NCI-H2029 treated with DMSO at 0.1 percent for 48 hours (cell line): Measurements from ENCODE around the gene KCNQ5.
"Not testable (repeated sequence)": the region's sequence is repeated elsewhere in the genome, so short reads cannot be mapped to it uniquely, and the experiment has no call there.

Source experiments
- DNase-seq: peaks from one replicate; lab custom pipeline; 2025; lab: John Stamatoyannopoulos, UW

The KCNQ5 gene

GRCh38 chr6:72844614-72845013 is 222.8 kb downstream of the KCNQ5 start:
- no peak for DNase-seq

DNA sequence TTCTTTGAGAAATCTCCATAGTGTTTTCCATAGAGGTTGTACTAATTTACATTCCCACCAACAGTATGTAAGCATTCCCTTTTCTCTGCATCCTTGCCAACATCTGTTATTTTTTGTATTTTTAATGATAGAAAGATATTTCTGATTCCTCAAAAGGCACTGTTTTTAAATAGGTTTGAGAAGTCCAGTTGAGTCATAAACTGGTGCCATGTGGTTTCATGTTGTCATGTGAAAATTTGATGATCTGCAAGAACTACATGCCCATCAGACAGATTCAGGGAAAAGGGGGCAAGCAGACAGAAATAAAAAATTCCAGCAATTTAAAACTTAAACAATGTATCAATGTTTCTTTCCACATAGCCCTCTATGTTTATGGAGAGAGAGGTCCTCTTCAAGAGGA is 227.5 kb downstream of the KCNQ5 start:
- DNase-seq, result no peak

DNA sequence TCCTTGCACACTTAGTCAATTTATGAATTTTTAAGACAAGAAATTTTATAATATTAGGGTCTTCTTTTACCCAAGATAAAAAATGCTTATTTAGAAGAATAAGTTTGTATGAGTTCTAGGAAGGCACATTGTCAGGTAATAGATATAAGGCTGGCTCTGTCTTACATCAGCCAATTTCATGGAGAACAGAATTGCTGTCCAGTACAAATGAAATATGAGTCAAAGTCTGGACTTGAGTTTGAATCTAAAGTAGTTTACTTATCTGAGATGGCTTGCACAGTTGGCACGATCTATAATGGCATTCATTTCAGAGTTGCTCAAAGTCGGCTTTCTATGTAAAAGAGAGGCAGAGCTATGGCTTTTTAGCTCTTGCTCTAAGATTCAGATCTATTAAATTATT is 228.2 kb downstream of the KCNQ5 start:
- DNase-seq, result no peak

DNA sequence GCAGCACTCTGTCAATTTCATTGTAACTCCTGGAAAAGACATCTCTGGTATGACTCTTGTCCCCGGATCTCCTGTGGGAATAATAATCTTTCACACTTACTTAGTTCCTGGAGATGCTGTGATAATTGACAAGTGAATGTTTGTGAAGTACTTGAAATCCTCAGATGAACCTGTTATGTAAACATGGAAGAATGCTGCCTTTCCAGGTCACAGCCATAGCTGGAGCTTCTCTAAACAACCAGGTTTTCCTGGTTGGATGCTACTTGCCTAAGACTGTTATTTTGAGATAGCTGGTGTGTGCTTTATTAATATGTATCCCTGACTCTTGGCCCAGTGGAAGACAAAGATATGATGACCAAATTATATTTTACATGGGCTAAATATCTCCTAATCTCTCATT is 228.6 kb downstream of the KCNQ5 start:
- peak; percentile 76 for DNase-seq

- no peak for DNase-seq
Measured at GRCh38 chr6:72855471-72855870, 233.6 kb downstream of the KCNQ5 start.

- DNase-seq, result no peak
Measured at GRCh38 chr6:72856801-72857200, 234.9 kb downstream of the KCNQ5 start.

GRCh38 chr6:72857791-72858585 is 236.1 kb downstream of the KCNQ5 start:
- no peak for DNase-seq

DNA sequence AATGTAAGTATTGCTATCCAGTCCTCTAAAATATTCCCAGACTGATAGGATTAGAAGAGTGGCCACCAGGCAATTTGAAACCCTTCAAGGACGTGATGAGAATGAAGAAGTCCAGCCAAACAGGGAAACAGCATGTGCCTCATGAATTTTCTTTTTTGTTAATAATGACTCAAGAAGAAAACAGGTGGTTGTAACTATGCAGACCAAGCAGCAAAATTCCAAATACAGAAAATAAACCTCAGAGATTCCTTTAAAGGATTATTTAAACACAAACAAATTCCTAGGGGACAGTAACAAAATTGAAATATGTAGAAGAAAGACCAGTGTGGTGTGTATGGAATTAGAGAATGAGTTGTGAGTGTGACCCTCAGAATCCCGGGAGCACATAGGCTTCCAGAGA is 239.2 kb downstream of the KCNQ5 start:
- no peak for DNase-seq

GRCh38 chr6:72861935-72862432 is 240.1 kb downstream of the KCNQ5 start:
- DNase-seq, result no peak

DNA sequence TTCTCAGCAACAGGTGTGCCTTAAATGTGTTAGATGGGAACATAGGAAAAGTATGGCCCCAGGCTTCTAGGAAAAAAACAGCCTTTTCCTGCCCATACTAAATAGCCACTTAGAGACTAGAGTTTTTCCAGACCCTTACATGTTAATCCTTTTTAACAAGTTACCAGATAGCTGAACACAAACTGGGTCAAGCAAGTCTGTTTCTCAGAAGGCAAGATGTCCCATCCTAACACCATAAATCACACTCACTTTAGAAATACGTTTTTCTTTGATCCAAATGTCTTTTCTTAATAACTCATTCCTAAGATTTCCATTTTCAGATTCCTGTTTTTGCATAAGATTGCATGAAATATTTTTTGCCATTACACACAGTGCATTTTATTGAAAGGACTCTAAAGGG is 241.3 kb downstream of the KCNQ5 start:
- no peak for DNase-seq

DNA sequence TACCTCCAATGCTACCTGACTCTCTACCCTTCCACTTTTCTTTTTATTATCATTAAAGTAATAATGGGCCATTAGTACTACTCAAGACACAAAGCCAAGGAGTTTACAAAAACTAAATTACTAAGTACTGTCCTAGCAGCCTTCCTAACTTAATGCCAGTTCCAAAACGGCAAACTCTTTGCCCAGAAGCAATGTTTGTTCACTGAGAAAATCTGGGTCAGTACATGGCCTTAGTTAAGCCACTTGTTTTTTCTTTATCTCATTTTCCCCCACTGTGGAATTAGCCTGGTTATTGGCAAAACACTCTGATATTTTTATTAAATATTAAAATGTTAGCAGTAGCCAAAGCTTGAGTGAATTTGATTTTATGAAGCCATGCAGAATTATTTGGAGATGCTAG is 242.4 kb downstream of the KCNQ5 start:
- no peak for DNase-seq

DNA sequence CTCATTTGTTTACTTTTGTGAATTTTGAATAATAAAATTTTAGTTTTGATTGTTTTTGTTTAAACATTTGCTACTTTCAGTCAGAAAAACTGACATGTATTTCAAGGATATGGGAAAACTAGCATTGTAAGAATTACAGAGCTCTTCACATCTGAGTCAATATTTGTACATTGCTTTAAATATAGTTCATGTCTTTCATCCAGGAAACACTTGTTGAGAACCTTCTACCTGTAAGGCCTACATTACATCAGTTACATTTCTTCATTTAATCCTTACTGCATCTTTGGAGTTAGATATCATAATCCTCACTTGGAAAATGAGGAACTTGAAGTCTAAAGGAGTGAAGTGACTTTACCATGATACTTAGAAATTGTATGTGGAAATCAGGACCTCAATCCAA is 242.9 kb downstream of the KCNQ5 start:
- peak; percentile 23 for DNase-seq

DNA sequence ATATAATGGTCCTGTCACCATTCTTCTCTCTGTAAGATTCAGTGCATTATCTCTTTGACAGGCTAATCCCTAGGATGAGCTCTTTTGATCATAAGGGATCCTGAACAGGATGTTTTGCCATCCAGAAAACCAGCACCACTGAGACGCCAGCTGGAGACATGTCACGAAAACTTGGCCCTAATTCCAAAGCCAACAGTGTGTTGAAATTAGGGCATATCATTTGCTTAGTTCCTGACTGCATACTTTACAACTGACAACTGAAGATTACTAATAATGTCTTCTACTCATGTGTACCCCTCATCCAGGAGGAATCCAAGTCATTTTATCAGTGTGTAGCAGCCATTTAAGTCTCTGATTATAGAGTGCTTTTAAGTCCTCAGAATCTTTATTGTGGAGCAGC is 243.6 kb downstream of the KCNQ5 start:
- DNase-seq, result no peak

- DNase-seq, result no peak
Measured at GRCh38 chr6:72869621-72870020, 247.8 kb downstream of the KCNQ5 start.

DNA sequence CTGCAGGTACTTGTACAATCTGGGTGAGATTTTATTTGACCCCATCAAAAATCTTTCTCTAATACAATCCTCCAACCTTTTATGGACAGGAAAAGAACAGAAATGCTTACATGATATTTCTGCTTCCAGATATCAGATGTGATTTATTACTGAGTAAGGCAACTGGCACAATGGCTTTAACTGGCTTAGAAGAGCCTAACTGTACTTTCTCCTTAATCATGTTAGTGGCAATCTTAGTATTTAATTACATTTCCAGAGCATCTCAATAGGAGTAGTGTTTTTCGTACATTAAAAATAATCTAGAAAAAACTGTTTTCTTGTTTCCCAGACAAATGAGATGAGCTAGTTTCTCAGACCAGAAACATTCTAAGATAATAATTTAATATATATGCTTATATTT is 251.6 kb downstream of the KCNQ5 start:
- no peak for DNase-seq

DNA sequence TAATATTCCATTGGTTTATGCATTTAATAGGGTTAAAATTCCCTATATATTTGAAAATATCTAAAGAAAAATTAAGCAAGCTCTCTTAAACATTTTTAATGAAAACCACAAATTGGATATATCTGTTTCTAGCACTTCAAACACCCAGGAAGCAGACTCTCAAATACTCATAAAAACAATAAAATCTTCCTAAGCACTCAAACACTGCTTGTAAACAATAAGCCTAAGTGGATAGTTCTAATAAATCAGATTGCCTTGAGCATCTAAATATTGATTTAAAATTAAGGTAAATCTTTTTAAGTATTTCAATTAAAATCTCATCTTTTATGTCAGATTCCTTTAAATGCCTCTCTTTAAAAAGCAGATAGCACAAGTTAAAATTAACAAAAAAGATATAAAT is 254.4 kb downstream of the KCNQ5 start:
- no peak for DNase-seq

- DNase-seq, result no peak
Measured at GRCh38 chr6:72886170-72886569, 264.3 kb downstream of the KCNQ5 start.

DNA sequence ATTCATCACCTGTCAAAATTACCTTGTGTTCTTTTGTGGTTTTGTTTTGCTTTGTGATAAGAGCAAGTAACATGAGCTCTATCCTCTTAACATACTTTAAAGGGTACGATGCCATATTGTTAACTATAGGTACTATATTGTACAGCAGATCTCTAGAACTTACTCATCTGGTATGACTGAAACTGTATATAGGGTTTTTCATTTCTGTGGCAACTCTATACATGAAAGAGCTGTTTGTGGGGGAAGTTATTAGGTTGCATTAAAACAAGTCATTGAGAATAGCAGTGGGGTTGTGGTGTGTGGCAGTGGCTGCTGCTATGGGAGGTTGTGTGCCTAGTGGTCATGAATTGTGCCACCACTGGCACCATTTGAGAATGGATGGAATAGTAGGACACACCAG is 268.4 kb downstream of the KCNQ5 start:
- DNase-seq, result peak; percentile 34

DNA sequence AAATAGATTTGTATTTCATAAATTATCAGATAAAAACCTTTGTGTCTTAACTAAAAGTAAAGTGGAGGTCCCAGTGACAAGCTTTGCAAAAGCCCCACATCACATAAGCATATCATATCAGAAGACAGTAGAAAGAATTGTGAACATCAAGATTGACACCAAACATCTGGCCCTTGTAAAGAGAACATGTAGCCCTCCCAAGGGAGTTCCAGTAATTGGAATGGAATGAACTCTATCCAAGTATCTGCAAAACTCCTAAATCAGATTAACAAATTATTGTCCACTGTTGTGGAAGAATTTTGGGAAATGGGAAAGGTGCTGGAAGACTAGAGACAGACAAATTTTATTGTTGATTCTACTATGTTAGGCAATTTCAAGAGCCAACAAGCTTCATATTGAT is 268.8 kb downstream of the KCNQ5 start:
- DNase-seq, result no peak

GRCh38 chr6:72892901-72893300 is 271.0 kb downstream of the KCNQ5 start:
- no peak for DNase-seq

DNA sequence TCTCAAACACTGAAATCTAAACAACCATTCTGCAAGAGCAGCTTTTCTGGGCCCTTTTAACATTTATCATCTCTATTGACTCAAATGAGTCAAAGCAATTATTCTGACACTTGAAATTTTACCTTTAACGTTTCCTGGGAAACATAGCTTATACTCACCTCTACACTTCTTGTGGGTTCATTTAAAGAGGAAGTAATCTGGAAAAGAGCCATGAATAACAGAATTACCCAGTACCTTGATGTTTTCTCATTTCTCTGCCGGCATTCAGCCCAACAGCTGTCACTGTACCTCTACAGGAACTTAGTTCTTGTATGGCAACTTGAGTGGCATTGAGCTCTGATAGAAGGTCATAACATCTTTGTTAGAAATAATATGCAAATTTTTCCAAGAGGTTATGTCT is 272.2 kb downstream of the KCNQ5 start:
- peak; percentile 91 for DNase-seq

- not testable (repeated sequence) for DNase-seq
Measured at GRCh38 chr6:72898313-72898712, 276.4 kb downstream of the KCNQ5 start.

GRCh38 chr6:72905705-72906478 is 284.0 kb downstream of the KCNQ5 start:
- no peak for DNase-seq
